Astrocyte of the cerebellum (primary cell): Measurements from ENCODE around the gene ATP5PO.

Experiments used
- DNase-seq: peaks from one replicate; pipeline ENCODE4 v3.0.0-alpha.2; 2011; ENCODE audit warnings: low read depth
- H3K4me3 ChIP-seq: 2 replicates; pipeline ENCODE4 v1.5.1; 2011; ENCODE audit warnings: mild to moderate bottlenecking, low read depth, low read length, moderate library complexity
- CTCF ChIP-seq: IDR thresholded peaks from 2 replicates; pipeline ENCODE4 v1.5.1; 2012; ENCODE audit warnings: low read length, low read depth, moderate library complexity, mild to moderate bottlenecking; ENCODE audit errors: missing control alignments
- in situ Hi-C: cut with HindIII; loops from 2 replicates; pipeline ENCODE4 v1.10.0; 2017; ENCODE audit warnings: low sequenced_read_pairs

ATP5PO gene

GRCh38 chr21:33954395-33954794, 38.8 kb upstream of the ATP5PO start:
- in situ Hi-C loops: no loop called here
- H3K4me3 ChIP-seq: no peak overlapping the region
- TF ChIP-seq CTCF: no peak
- no peak for DNase-seq

GRCh38 chr21:33951276-33952178, 35.9 kb upstream of the ATP5PO start:
- DNase-seq: no peak
- H3K4me3 ChIP-seq: no peak overlapping the region
- TF ChIP-seq CTCF: no peak
- in situ Hi-C loops: no loop called here

GRCh38 chr21:33950431-33951079, 35.0 kb upstream of the ATP5PO start:
- H3K4me3 ChIP-seq: no peak overlapping the region
- in situ Hi-C loops: no loop called here
- no peak for TF ChIP-seq CTCF
- no peak for DNase-seq

GRCh38 chr21:33949516-33950430, 34.2 kb upstream of the ATP5PO start:
- TF ChIP-seq CTCF: no peak
- H3K4me3 ChIP-seq: no peak overlapping the region
- no peak for DNase-seq
- in situ Hi-C loops: no loop called here

GRCh38 chr21:33948951-33949444, 33.4 kb upstream of the ATP5PO start:
- DNase-seq: no peak
- H3K4me3 ChIP-seq: no peak overlapping the region
- in situ Hi-C loops: no loop called here
- no peak for TF ChIP-seq CTCF
